HG02798 (cell line): ENCODE measurements around the gene DMPK.

Source experiments
- ATAC-seq: cut with Tn5 transposase; IDR thresholded peaks from one replicate; pipeline ENCODE4 v1.9.1; 2021; ENCODE audit warnings: mild to moderate bottlenecking; ENCODE audit not compliant: unreplicated experiment, poor library complexity

Gene DMPK

GRCh38 chr19:45771311-45771933, 10.9 kb downstream of the DMPK start:
- ATAC-seq = no peak

GRCh38 chr19:45770192-45771101, 11.8 kb downstream of the DMPK start:
- peak; percentile 52 for ATAC-seq

GRCh38 chr19:45769821-45770191, 12.5 kb downstream of the DMPK start:
- no peak for ATAC-seq

- ATAC-seq = peak; percentile 77
Measured at GRCh38 chr19:45768984-45769782, 13.1 kb downstream of the DMPK start, which contains the start of gene SIX5. Gene SIX5 (minus strand): TSS chr19:45769252. CDS start chr19:45768844, 408 bp downstream.

GRCh38 chr19:45768655-45768983, 13.7 kb downstream of the DMPK start:
- no peak for ATAC-seq

GRCh38 chr19:45767881-45768654, 14.2 kb downstream of the DMPK start:
- no peak for ATAC-seq

GRCh38 chr19:45767410-45767880, 14.8 kb downstream of the DMPK start:
- no peak for ATAC-seq

GRCh38 chr19:45766869-45767346, 15.4 kb downstream of the DMPK start:
- no peak for ATAC-seq

- ATAC-seq = no peak
Measured at GRCh38 chr19:45766296-45766868, 15.9 kb downstream of the DMPK start.

GRCh38 chr19:45765702-45766295, 16.5 kb downstream of the DMPK start:
- no peak for ATAC-seq

- ATAC-seq = no peak
Measured at GRCh38 chr19:45764945-45765701, 17.2 kb downstream of the DMPK start.

GRCh38 chr19:45764475-45764874, 17.8 kb downstream of the DMPK start:
- no peak for ATAC-seq

- ATAC-seq = no peak
Measured at GRCh38 chr19:45763691-45764294, 18.5 kb downstream of the DMPK start.

- no peak for ATAC-seq
Measured at GRCh38 chr19:45762870-45763631, 19.2 kb downstream of the DMPK start.

- ATAC-seq = no peak
Measured at GRCh38 chr19:45761714-45762113, 20.6 kb downstream of the DMPK start.

- ATAC-seq = no peak
Measured at GRCh38 chr19:45758921-45759320, 23.4 kb downstream of the DMPK start.

- no peak for ATAC-seq
Measured at GRCh38 chr19:45757695-45758094, 24.6 kb downstream of the DMPK start.
